Sigmoid colon (tissue), 4 donors: ENCODE data around the gene CDC14B.

Experiments used
- EP300 ChIP-seq, 4 donors: sonication (generic); formaldehyde crosslinking; IDR thresholded peaks; one replicate each; pipeline ENCODE4 v1.6.1; 2017; ENCODE audit warnings: antibody characterized with exemption in 4 of 4
- POLR2A ChIP-seq, 2 donors: fragments of 450-650 bp; IDR thresholded peaks; one replicate each; pipeline ENCODE4 v1.6.1; 2016; ENCODE audit warnings: antibody characterized with exemption in 2 of 2, mild to moderate bottlenecking in 2 of 2, moderate library complexity in 2 of 2
- POLR2AphosphoS5 ChIP-seq, 4 donors: sonication (generic); formaldehyde crosslinking; IDR thresholded peaks; one replicate each; pipeline ENCODE4 v1.6.1; 2017; ENCODE audit warnings: antibody characterized with exemption in 4 of 4
- TF ChIP-seq, protein P1 (sequence below), 4 experiments: fragments of 450-650 bp in 3 of 4; fragments of 200-600 bp in 1 of 4; IDR thresholded peaks; one replicate each; pipeline ENCODE4 v1.5.1; 2016 to 2019; ENCODE audit warnings: antibody characterized with exemption in 4 of 4, mild to moderate bottlenecking in 3 of 4, moderate library complexity in 2 of 4

DNA sequence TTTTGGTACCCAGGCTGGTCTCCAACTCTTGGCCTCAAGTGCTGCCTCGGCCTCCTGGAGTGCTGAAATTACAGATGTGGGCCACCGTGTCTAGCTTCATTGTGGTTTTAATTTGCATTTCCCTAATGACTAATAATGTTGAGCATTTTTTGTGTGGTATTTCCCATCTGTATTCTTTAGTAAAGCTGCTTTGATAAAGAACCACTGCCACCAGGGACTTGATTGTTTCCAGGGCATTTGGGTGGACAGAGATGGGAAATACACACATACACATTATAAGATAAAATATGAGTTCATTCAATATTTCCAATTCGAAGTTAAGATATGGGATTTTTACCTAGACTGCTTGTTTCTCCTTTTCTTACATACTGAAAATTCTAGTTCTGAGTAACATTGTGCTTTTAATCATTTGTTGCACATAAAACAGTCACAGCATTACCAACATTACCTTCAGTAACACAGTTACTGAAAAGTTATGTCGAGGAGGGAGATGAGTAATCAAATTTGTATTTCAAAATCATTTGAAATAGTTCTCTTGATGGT is 140.7 kb downstream of the CDC14B start:
- TF ChIP-seq, protein P1, sequence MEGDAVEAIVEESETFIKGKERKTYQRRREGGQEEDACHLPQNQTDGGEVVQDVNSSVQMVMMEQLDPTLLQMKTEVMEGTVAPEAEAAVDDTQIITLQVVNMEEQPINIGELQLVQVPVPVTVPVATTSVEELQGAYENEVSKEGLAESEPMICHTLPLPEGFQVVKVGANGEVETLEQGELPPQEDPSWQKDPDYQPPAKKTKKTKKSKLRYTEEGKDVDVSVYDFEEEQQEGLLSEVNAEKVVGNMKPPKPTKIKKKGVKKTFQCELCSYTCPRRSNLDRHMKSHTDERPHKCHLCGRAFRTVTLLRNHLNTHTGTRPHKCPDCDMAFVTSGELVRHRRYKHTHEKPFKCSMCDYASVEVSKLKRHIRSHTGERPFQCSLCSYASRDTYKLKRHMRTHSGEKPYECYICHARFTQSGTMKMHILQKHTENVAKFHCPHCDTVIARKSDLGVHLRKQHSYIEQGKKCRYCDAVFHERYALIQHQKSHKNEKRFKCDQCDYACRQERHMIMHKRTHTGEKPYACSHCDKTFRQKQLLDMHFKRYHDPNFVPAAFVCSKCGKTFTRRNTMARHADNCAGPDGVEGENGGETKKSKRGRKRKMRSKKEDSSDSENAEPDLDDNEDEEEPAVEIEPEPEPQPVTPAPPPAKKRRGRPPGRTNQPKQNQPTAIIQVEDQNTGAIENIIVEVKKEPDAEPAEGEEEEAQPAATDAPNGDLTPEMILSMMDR (IDR thresholded peaks at IDR 0.05), result no peak
- TF ChIP-seq POLR2AphosphoS5 (IDR thresholded peaks at IDR 0.05), result no peak
- no peak for TF ChIP-seq EP300 (IDR thresholded peaks at IDR 0.05)
- no peak for TF ChIP-seq POLR2A (IDR thresholded peaks at IDR 0.05)
